ENCODE measurements around the gene FOXE3. TPM values are rescaled to one million over a fixed set of nuclear protein-coding genes. Genes with fewer than 3 reads are reported as not detected.

FOXE3 gene
- total and polyA plus RNA-seq, 2 donors from 2014 or later, result 0.19 TPM; not detected in 1

Other genes with a start within 250 kb of the FOXE3 start
- gene PDZK1IP1, start 226.2 kb upstream of the FOXE3 start, total RNA-seq, result 245 TPM
- 2,553 TPM for gene PDZK1IP1, start 226.2 kb upstream of the FOXE3 start, polyA plus RNA-seq (ENCODE audit: insufficient read depth, low read depth, low replicate concordance)
- gene TAL1, start 184.1 kb upstream of the FOXE3 start, total RNA-seq, result 6.5 TPM
- gene TAL1, start 184.1 kb upstream of the FOXE3 start, polyA plus RNA-seq (ENCODE audit: insufficient read depth, low read depth, low replicate concordance), result 3.1 TPM
- gene STIL, start 102.1 kb upstream of the FOXE3 start, total RNA-seq, result 2.5 TPM
- gene STIL, start 102.1 kb upstream of the FOXE3 start, polyA plus RNA-seq (ENCODE audit: insufficient read depth, low read depth, low replicate concordance), result 0.28 TPM
- 92.1 TPM for gene CMPK1, start 82.5 kb upstream of the FOXE3 start, total RNA-seq
- gene CMPK1, start 82.5 kb upstream of the FOXE3 start, polyA plus RNA-seq (ENCODE audit: insufficient read depth, low read depth, low replicate concordance), result 55.8 TPM
- gene FOXD2, start 21.8 kb downstream of the FOXE3 start, total RNA-seq, result 0.82 TPM
- gene FOXD2, start 21.8 kb downstream of the FOXE3 start, polyA plus RNA-seq (ENCODE audit: insufficient read depth, low read depth, low replicate concordance), result 2.3 TPM

Data from kidney (tissue), 2 donors.